GM13977 (cell line): Measurements from ENCODE around the gene SLC25A43.

Source experiments
- DNase-seq: peaks from one replicate; pipeline ENCODE4 v3.0.0; 2012; ENCODE audit warnings: low spot score
- CTCF ChIP-seq: IDR thresholded peaks from 2 replicates; pipeline ENCODE4 v1.5.1; 2012; ENCODE audit warnings: mild to moderate bottlenecking, control low read depth; ENCODE audit not compliant: insufficient read depth; ENCODE audit errors: extremely low read depth, missing control alignments
- in situ Hi-C: fragments of 300-500 bp; cut with MboI; formaldehyde crosslinking; loops from one replicate; pipeline ENCODE4 v1.12.0; 2022; ENCODE audit warnings: low sequenced_read_pairs, low pct_unique_long_range_greater_than_20kb, mixed read lengths, inconsistent platforms; ENCODE audit not compliant: unreplicated experiment

The SLC25A43 gene

GRCh38 chrX:119465555-119465954, 66.4 kb downstream of the SLC25A43 start:
- no peak for DNase-seq
- no peak for TF ChIP-seq CTCF
- in situ Hi-C loops, result no loop called here

- no peak for TF ChIP-seq CTCF
- in situ Hi-C loops, result no loop called here
- DNase-seq, result no peak
These were observed 67.8 kb downstream of the SLC25A43 start for GRCh38 chrX:119466970-119467369.

GRCh38 chrX:119467433-119467832, 68.3 kb downstream of the SLC25A43 start:
- no peak for TF ChIP-seq CTCF
- DNase-seq, result no peak
- in situ Hi-C loops, result no loop called here

DNA sequence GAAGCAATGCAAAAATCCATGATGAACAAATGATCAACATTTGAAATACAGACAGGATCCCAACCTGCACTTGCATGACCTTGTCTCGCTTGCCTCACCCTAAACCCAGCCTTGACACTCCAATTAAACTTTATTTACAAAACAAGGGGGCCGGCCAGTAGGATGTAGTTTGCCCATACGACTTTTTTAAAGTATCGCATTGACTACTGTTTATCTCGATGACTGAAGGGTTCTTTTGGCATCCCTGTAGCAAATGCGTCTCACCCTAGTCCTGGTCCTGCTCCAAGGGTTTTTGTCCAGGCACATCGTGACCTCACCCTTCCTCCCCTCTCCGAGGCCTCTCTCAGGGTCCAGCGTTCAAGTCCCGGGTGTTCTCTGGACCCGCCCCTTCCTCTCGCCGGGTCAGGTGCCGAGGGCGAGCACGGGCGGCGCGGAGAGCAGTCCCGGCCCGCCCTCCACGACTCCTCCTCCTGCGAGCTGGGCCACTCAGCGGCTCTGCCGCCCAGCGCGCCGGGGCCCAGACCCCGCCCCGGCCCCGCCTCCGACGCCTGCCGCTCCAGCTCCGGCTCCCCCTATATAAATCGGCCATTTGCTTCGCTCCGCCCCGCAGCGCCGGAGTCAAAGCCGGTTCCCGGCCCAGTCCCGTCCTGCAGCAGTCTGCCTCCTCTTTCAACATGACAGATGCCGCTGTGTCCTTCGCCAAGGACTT, 68.9 kb downstream of the SLC25A43 start, which contains the start of gene SLC25A5:
Gene SLC25A5, plus strand, starts transcription at position 603 of the 709 bp plus-strand sequence. Its CDS starts 72 bp downstream, at position 675.
- in situ Hi-C loops, result no loop called here
- TF ChIP-seq CTCF, result no peak

DNA sequence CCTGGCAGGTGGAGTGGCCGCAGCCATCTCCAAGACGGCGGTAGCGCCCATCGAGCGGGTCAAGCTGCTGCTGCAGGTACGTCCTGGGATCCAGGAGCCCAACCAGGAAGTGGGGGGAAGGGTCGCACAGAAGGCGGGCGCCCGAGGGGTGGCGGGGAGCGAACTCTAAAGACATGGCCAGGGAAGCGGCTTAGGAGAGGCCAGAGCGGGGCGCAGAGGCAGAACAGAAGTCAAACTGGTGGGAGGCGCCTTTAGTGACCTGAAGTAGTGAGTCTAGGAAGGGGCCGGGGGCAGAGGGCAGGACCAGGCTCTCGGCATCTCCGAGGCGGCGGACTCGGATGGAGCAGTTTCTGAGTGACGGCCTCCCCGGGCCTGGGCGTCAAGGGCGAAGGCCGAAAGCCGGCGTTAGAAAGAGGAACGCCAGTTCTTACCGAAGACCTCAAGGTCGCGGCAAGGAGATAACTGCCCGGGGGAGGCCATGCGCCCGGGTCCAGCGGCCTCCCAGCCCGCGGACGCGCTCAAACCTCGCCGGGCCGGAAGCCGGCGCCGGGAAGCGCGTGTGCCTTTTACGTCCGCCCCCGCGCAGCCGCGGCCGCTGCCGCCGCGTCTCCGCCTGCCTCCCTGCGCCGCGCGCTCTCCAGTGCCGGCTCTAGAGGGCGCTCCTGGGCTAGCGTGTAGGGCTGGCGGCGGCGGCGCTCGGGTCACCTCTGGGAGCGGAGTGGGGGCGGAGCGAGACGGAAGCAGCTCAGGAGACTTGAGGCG, 69.6 kb downstream of the SLC25A43 start:
- peak; percentile 82 for DNase-seq
- peak; percentile 81 for TF ChIP-seq CTCF
- in situ Hi-C loops, result no loop called here

More for the DNA sequence above, 68.9 kb downstream of the SLC25A43 start, which contains the start of gene SLC25A5:
- peak; percentile 88 for DNase-seq

- in situ Hi-C loops, result no loop called here
- DNase-seq, result no peak
- TF ChIP-seq CTCF, result no peak
These were observed 70.1 kb downstream of the SLC25A43 start for GRCh38 chrX:119469313-119469635.
